NCI-H1092 (cell line): ENCODE measurements around the gene SLC6A17.
A peak's percentile ranks its signal among the peaks of the same experiment; 100 is the strongest.

Experiments
- DNase-seq: peaks from one replicate; lab custom pipeline; 2025; lab: John Stamatoyannopoulos, UW

SLC6A17 gene

DNA sequence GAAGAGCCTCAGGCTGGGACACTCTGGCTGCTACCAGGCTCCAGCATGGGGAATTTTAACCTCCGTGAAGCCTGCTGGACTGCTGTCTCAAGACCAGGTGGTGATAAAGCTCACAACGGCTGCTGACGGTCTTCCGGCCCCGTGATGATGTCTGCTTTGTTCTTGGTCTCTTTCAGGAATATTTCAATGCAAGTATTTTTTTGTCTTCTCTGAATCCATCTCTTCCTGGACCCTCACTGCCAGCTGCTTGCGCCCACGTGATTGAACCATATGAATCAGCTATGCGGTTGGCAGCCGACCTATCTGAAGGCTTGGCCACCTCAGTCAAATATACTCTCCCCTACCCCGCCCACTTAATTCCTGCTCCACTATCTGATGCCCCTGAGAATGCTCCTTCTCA lies 14.6 kb upstream of the SLC6A17 start:
- peak; percentile 27 for DNase-seq

GRCh38 chr1:110136911-110137310 lies 13.4 kb upstream of the SLC6A17 start:
- peak; percentile 86 for DNase-seq

DNA sequence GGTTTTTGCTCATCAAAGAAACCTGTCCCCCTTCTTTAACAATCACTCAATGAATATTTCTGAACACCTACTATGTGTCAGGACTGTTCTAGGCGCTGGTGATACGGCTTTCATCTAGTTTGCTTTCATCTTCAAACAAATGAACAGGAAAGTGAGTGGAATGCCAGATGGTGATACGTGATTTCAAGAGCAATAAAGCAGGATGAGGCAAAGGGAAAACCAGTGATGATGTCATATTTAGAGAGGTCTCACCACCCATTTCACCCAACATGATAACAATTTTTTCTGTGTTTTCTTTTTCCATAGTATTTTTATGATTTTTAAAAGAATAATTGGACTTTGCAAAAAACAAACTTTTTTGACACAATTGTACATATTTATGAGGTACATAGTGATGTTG lies 11.3 kb upstream of the SLC6A17 start:
- no peak for DNase-seq

DNA sequence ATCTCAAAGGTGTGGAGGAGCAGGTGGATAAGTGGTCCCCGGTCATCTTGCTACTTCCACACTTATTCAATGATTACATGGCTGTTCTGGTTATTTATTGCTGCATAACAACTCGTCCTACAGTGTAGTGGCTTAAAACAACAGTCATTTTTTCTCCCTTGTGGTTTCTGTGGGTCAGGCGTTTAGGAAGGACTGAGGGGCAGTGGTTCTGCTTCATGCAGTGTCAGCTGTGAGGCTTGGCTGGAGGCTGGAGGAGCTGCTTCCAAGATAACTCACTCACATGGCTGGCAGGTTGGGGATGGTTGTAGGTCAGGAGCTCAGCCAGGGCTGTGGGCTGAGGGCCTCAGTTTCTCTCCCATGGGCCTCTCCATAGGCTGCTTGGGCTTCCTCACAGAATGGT lies 5.9 kb upstream of the SLC6A17 start:
- DNase-seq = no peak

- no peak for DNase-seq
These were observed 1.3 kb upstream of the SLC6A17 start for GRCh38 chr1:110148961-110149360.

DNA sequence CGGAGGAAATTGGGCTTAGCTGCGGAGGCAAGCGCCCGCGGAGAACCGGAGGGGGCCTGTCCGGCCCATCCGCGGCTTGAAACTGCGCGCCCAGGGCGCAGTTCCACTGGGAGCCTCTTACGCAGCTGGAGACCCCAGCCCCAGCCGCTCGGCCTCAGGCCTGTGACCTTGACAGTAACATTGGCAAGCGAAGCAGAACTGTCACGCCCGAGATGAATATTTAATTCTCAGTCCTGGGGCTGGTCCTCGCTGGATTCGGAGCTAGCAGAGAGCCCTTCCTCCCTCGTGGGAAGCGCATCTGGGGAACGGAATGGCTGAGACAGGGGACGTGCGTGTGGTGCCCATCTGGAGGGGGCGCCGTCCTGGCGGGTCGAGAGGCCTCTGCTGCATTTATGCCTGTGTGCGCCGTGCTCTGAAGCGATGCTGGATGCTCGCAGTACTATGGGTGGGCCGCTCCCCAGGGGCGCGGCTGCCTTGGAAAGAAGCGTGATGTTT lies 928 bp downstream of the SLC6A17 start:
- DNase-seq = no peak

GRCh38 chr1:110152133-110152785 lies 2.0 kb downstream of the SLC6A17 start:
- DNase-seq = no peak

DNA sequence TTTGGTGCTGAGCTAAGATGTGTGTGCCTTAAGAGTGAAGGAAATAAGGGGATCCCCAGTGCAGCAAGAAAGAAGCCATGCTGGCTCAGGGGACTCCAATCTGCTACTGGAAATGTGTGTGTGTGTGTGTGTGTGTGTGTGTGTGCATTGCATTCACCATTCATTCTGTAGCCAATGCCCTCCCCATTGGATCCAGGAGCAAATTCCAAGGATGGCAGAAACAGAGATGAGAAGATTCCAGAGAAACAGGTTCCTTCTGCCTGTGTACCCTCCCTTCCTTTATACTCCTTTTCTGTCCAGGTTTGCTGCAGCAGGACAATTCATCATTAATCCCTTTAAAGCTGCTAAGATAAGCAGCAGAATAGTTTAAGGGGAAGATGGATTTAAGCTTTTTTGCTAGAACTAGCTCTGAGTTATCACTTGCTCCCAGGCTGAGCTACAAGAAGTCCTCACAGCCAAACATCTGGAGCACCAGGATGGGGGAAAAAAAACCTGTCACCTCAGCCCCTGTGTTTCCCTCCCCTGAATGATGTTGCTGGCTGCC lies 3.2 kb downstream of the SLC6A17 start:
- no peak for DNase-seq

DNA sequence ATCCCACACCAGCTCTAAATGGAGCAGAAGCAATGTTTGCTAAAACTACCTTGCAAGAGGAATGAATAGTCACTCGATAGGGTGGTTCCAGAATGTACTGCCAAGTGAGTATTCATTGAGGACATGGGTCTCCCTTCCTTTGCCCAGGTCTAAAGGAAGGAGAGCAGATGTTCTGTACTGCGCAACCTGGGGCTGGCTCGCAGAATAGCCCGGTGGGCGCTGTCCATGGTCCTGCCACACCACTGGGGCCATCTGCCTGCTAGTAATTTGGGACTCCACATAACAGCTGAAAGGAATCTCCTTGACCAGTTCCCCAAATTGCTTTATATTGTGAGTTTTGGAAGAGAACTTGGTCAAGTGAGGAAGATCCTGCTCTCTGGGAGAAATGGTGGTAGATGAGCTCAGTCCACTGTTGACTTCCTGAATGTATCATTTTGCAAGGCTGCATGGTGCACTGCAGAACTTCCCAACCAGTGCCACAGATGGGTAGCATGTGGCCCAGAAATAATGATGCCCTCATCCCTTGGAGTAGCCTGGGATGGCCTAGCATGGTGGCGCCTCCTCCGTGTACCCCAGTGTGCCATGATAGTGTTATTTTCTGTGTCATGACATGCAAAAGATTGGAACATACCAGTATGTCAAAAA lies 5.7 kb downstream of the SLC6A17 start:
- no peak for DNase-seq

DNA sequence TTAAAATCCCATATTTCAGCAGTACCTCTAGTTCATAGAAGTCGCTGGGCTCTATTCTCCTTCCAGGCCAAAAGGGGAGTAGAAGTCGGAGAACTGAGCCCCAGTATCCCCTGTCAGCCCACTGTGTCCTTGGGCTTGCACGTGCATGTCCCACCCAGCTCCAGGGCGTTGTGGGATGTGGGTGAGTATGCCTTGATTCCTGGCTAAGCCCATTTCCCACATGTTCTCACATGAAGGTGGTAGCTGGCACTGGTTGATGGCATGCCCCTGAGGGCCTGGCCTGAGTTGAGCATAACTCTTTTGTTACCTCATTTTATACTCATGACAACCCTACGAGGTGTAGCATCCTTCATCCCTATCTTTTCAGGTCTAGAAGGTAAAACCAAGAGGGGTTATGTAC lies 8.0 kb downstream of the SLC6A17 start:
- DNase-seq = no peak

- no peak for DNase-seq
These were observed 8.9 kb downstream of the SLC6A17 start for GRCh38 chr1:110159168-110159567.

GRCh38 chr1:110160538-110161100 lies 10.3 kb downstream of the SLC6A17 start:
- no peak for DNase-seq

- no peak for DNase-seq
These were observed 10.9 kb downstream of the SLC6A17 start for GRCh38 chr1:110161165-110161564.

DNA sequence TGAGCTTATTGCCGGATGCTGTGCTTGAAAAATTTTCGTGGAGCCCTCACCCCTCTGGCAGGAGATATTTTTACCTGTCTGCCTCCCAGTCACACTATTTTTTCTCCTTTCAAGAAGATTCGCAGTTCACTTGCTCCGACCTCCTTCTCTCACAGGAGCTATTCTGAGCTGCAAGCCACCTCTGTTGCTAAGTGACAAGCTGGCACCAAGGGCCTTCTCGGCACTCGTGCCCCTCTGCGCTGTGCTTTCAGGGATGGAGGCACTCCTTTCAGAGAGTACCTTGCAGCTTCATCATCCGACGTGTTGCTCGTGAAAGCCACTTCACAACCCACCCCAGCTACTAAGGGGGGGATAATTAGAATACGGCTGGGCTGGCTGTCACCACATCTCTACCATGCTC lies 11.6 kb downstream of the SLC6A17 start:
- DNase-seq = peak; percentile 61

GRCh38 chr1:110163591-110163990 lies 13.3 kb downstream of the SLC6A17 start:
- no peak for DNase-seq

DNA sequence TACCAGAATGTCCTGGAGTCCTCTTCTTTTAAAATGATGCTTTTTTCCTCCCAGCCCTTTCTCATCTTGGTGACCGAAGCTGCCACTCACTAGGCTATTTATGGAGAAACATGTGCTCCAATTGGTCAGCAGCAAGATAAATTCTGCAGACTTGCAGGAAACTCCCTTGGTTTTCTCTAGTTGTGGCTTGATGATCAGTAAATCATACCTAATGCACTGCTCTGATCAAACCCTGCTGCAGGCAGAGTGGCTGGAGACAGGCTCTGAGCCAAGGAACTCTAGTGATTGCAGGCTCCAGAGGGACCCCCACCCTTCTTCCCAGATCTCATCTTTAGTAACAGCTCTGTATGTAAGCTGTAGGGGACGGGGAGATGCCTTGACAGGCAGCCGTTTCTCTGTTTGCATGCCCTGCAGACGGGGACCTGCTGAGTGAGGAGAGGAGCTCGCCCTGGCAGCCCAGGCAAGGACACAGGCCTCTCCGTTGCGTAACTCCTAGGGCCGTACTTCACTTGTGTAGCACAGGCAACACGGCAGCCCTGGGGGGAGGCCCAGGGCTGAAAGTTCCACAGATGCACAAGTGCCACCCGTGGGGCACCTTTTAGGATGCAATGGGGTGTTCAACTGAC lies 14.5 kb downstream of the SLC6A17 start:
- no peak for DNase-seq

- no peak for DNase-seq
These were observed 15.5 kb downstream of the SLC6A17 start for GRCh38 chr1:110165761-110166231.

GRCh38 chr1:110166861-110167260 lies 16.6 kb downstream of the SLC6A17 start:
- no peak for DNase-seq

DNA sequence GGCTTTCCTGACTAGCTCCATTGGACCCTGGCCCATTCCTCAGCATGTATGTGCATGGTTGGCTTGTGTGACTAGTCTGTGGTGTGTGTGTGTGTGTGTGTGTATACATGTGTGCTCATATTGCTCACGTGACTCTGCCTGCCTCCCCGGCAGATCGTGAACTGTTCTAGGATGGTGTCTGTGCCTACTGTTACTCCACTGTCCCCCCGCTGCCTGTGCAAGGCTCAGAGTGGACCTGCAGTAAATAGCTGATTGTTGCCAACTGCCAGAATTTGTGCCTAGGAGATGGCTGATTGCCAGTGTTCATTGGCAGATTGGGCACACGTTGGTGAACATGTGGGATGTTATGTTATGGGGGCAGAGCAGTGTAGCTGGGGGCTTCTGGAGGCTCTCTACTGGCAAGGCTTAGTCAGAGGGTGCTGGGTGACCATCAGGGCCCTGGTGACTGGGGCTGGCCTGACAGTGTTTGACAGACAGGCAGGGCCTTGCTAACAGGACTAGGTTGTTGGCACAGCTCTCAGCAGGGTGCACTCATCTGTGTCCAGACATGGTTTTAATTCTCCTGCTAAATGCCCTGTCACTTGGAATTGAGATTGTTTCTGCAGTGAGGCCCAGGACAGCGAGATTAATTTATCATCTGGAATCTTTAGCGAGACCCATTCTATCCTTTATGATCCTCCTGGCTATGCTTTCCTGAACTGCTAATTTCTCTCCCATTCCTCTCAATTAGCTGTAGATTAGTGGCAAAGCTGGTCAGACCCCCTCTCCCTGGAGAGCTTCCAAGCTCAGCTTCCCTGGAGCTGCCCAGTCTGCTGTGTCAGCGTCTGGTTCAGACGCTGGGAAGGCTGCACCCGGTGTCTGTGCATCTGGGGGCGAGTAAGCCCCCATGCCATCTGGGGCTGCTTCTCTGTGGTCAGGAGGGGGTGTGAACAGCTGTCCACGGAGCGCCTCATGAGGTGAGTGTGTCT lies 20.8 kb downstream of the SLC6A17 start:
- DNase-seq = peak; percentile 78

DNA sequence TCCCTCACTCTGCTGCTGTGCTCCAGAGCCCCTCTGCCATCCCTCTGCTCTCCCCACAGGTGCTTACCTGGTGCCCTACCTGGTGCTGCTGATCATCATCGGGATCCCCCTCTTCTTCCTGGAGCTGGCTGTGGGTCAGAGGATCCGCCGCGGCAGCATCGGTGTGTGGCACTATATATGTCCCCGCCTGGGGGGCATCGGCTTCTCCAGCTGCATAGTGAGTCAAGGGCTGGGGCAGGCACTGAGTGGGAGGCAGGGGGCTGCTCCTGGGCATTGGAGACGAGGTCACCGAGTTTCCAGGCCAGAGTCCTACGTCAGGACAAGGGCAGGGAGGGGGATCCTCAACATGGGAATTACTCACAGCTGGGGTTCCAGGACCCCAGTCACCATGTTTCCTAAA lies 21.7 kb downstream of the SLC6A17 start:
- DNase-seq = no peak

DNA sequence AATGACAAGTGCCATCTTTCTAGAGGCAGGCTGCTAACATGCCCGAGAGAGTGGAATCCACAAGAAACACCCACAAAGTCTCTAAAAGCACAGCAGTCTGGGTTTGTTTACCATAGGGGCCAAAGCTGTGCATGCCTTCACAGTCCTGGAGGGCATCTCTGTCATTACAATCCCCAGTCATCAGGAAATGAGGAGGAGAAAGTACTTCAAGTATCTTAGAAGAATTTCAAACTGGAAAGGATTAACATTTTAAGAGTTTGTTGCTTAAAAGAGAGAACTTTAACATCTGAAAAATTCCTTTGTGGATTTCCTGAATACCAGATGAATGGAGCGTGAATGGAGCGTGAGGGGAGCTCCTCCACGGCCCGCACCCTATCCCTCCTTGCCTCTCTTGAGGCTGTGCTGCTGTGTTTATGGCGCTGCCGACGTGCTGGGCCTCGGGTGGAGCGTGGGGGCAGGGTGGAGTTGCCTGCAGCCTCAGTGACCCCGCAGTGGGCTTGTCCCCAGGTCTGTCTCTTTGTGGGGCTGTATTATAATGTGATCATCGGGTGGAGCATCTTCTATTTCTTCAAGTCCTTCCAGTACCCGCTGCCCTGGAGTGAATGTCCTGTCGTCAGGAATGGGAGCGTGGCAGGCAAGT lies 23.3 kb downstream of the SLC6A17 start:
- no peak for DNase-seq
